HCT116 (cell line): ENCODE data around the gene OR6T1. TPM values are rescaled to one million over a fixed set of nuclear protein-coding genes. Genes with fewer than 3 reads are reported as not detected.

Source experiments
- ATAC-seq: fragments of 200-7000 bp; cut with Tn5 transposase; 2 replicates; pipeline ENCODE4 v1.9.1; 2020; ENCODE audit warnings: mild to moderate bottlenecking, moderate library complexity
- BruUV-seq: library from RNA; stranded (reverse); fragments of 400-500 nt; replicated peaks from 2 replicates; lab custom pipeline; 2021; lab: Mats Ljungman, UMichigan
- CTCF ChIA-PET: fragments of 300-600 bp; sonication (Branson Sonifier 250); formaldehyde crosslinking; loops from one replicate; lab custom pipeline; 2021; ENCODE audit warnings: antibody characterized with exemption; lab: Charles Lee
- POLR2A ChIA-PET: fragments of 300-600, 350-600 bp; sonication (Branson Sonifier 250); formaldehyde crosslinking; loops from one replicate; lab custom pipeline; 2021; ENCODE audit warnings: antibody characterized with exemption; lab: Charles Lee
- RAD21 ChIA-PET, 2 experiments: fragments of 300-600 bp; sonication (Branson Sonifier 250); formaldehyde crosslinking; loops; one replicate each; lab custom pipeline; 2023; ENCODE audit warnings: low total read pairs in 2 of 2; ENCODE audit not compliant: uncharacterized antibody in 2 of 2, unreplicated experiment in 2 of 2, low non-redundant PET in 1 of 2; lab: Charles Lee
- DNase-seq: peaks from one replicate; pipeline ENCODE4 v3.0.0-alpha.2; 2010; ENCODE audit warnings: low read depth, low spot score
- H2AFZ ChIP-seq: fragments of 200-600 bp; shearing (Covaris generic), sonication (generic); 2 replicates; pipeline ENCODE4 v1.6.1; 2017; ENCODE audit warnings: low read depth, mixed run types, mixed read lengths, antibody characterized with exemption, low read length; ENCODE audit not compliant: poor library complexity, severe bottlenecking
- H3K27ac ChIP-seq: 2 replicates; pipeline ENCODE4 v1.5.1; 2012; ENCODE audit warnings: low read depth, low read length
- H3K27me3 ChIP-seq: fragments of 200-600 bp; sonication (generic); 2 replicates; pipeline ENCODE4 v1.6.1; 2016; ENCODE audit warnings: mixed run types, low read length, mixed read lengths; ENCODE audit not compliant: insufficient read depth
- H3K36me3 ChIP-seq, 2 experiments: fragments of 200-500 bp in 1 of 2; fragments of 200-600 bp in 1 of 2; sonication (Bioruptor generic) in 1 of 2; sonication (generic) in 1 of 2; 2 replicates each; pipeline versions ENCODE4 v1.5.1 to v1.6.1; 2014 to 2016; ENCODE audit warnings: low read length in 2 of 2, inconsistent platforms in 1 of 2, mixed read lengths in 1 of 2, mixed run types in 1 of 2; ENCODE audit not compliant: insufficient read depth in 2 of 2, control insufficient read depth in 1 of 2
- H3K4me1 ChIP-seq, 2 experiments: fragments of 200-600 bp in 1 of 2; sonication (generic) in 1 of 2; 2 replicates each; pipeline versions ENCODE4 v1.5.1 to v1.6.1; 2012 to 2017; ENCODE audit warnings: low read length in 2 of 2, inconsistent platforms in 1 of 2, mild to moderate bottlenecking in 1 of 2, mixed read lengths in 1 of 2, mixed run types in 1 of 2, moderate library complexity in 1 of 2; ENCODE audit not compliant: insufficient read depth in 2 of 2, control insufficient read depth in 1 of 2
- H3K4me2 ChIP-seq: fragments of 200-600 bp; sonication (generic); 2 replicates; pipeline ENCODE4 v1.6.1; 2017; ENCODE audit warnings: mixed run types, low read length, mixed read lengths
- H3K4me3 ChIP-seq, 2 experiments: fragments of 200-600 bp in 1 of 2; sonication (generic) in 1 of 2; replicated peaks in 1 of 2; 2 replicates each; pipeline ENCODE4 v1.5.1; 2011 to 2016; ENCODE audit warnings: low read length in 2 of 2, control low read depth in 1 of 2, low read depth in 1 of 2, mild to moderate bottlenecking in 1 of 2, mixed read lengths in 1 of 2, mixed run types in 1 of 2
- H3K79me2 ChIP-seq: fragments of 200-600 bp; sonication (generic); 2 replicates; pipeline ENCODE4 v1.6.1; 2017; ENCODE audit warnings: mild to moderate bottlenecking, mixed run types, low read length, moderate library complexity, mixed read lengths; ENCODE audit not compliant: insufficient read depth
- H3K9ac ChIP-seq: fragments of 200-600 bp; sonication (generic); 2 replicates; pipeline ENCODE4 v1.6.1; 2016; ENCODE audit warnings: low read length, mixed read lengths
- H3K9me2 ChIP-seq: fragments of 200-600 bp; sonication (generic), shearing (Covaris generic); 2 replicates; pipeline ENCODE4 v1.6.1; 2017; ENCODE audit warnings: mixed run types, mild to moderate bottlenecking, moderate library complexity; ENCODE audit not compliant: insufficient read depth
- H3K9me3 ChIP-seq, 2 experiments: fragments of 200-500 bp in 1 of 2; fragments of 200-600 bp in 1 of 2; sonication (Bioruptor generic) in 1 of 2; sonication (generic) in 1 of 2; 2 replicates each; pipeline ENCODE4 v1.6.1; 2014 to 2017; ENCODE audit warnings: low read length in 2 of 2, mixed read lengths in 2 of 2, inconsistent platforms in 1 of 2, low read depth in 1 of 2, mild to moderate bottlenecking in 1 of 2, mixed run types in 1 of 2, moderate library complexity in 1 of 2; ENCODE audit not compliant: control insufficient read depth in 1 of 2, insufficient read depth in 1 of 2
- H4K20me1 ChIP-seq: fragments of 200-600 bp; sonication (generic), shearing (Covaris generic); 2 replicates; pipeline ENCODE4 v1.6.1; 2017; ENCODE audit warnings: mixed run types, mild to moderate bottlenecking, moderate library complexity; ENCODE audit not compliant: insufficient read depth
- CBX3 ChIP-seq: IDR thresholded peaks from 2 replicates; pipeline ENCODE4 v1.6.1; 2012; ENCODE audit warnings: low read depth
- CEBPB ChIP-seq: IDR thresholded peaks from 2 replicates; pipeline ENCODE4 v1.6.1; 2012; ENCODE audit warnings: low read depth
- EGR1 ChIP-seq: IDR thresholded peaks from 2 replicates; pipeline ENCODE4 v1.6.1; 2012; ENCODE audit warnings: low read depth
- ELF1 ChIP-seq: IDR thresholded peaks from 2 replicates; pipeline ENCODE4 v1.6.1; 2012; ENCODE audit warnings: low read depth, borderline replicate concordance
- EZH2 ChIP-seq: fragments of 200-600 bp; sonication (generic); IDR thresholded peaks from 2 replicates; pipeline ENCODE4 v1.6.1; 2017; ENCODE audit warnings: antibody characterized with exemption, mixed run types
- JUND ChIP-seq: IDR thresholded peaks from 2 replicates; pipeline ENCODE4 v1.6.1; 2012
- POLR2AphosphoS5 ChIP-seq: IDR thresholded peaks from 2 replicates; pipeline ENCODE4 v1.6.1; 2011; ENCODE audit warnings: mild to moderate bottlenecking, low read depth, low read length, moderate library complexity
- SP1 ChIP-seq: IDR thresholded peaks from 2 replicates; pipeline ENCODE4 v1.6.1; 2012; ENCODE audit warnings: low read depth
- intact Hi-C: fragments of 100-400 bp; cut with micrococcal nuclease; formaldehyde crosslinking; loops from 2 replicates; pipeline ENCODE4 v1.10.0; 2022
- total RNA-seq: library from RNA; stranded (reverse); gene quantifications from one replicate; pipeline ENCODE4 v1.2.1, GENCODE V29; 2021; ENCODE audit not compliant: unreplicated experiment
- TF ChIP-seq, protein P1 (sequence below), 3 experiments: fragments of 200-600 bp in 1 of 3; sonication (generic) in 1 of 3; IDR thresholded peaks in 2 of 3; conservative IDR thresholded peaks in 1 of 3; 2 replicates each; pipeline ENCODE4 v1.5.1; 2012 to 2017; ENCODE audit warnings: low read depth in 2 of 3, low read length in 2 of 3, antibody characterized with exemption in 1 of 3, borderline replicate concordance in 1 of 3, control low read depth in 1 of 3, mild to moderate bottlenecking in 1 of 3, mixed read lengths in 1 of 3, mixed run types in 1 of 3, moderate library complexity in 1 of 3; ENCODE audit not compliant: insufficient read depth in 1 of 3
- TF ChIP-seq, protein P2 (sequence below): IDR thresholded peaks from 2 replicates; pipeline ENCODE4 v1.6.1; 2012
- TF ChIP-seq, protein P3 (sequence below): IDR thresholded peaks from 2 replicates; pipeline ENCODE4 v1.6.1; 2011; ENCODE audit warnings: mild to moderate bottlenecking, low read length, moderate library complexity; ENCODE audit not compliant: insufficient replicate concordance; ENCODE audit errors: extremely low read depth
- TF ChIP-seq, protein P4 (sequence below): IDR thresholded peaks from 2 replicates; pipeline ENCODE4 v1.6.1; 2012; ENCODE audit warnings: low read depth

Gene OR6T1
- total RNA-seq, 1 experiment from 2014 or later = not detected

DNA sequence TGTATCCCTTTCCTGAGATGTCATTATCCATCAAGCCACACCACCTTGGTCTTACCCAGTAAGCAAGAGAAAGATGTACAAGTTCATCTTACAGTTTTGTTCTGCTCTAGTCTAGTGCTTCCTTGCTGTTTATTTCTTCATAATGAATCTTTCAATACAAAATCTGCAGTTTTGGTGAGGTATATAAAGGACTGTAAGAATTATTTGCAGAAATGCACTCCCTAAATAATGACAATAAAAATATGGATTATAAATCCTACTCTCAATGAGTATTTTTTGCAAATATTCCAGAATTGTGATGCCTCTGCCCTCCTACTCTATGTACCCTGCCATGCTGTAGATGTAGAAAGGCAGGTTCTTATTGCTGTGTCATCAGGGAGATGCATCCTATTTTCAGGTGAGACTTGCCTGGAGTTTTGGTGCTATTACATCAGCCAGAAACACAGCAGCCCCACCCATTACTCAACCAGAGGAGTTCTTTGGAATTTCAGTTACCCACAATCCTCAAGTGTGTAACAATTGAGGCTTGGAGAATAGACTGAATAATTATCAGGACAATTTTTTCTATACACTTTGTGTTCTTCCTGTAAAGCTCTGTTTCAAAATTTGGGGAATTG is 34.2 kb upstream of the OR6T1 start, which contains the start of gene OR10S1:
OR10S1 (minus strand) TSS at position 51 of the 617 bp plus-strand sequence. CDS start 117 bp downstream, outside the sequence.
- no peak for ATAC-seq
- CTCF ChIA-PET = no interaction called here
- no peak within 1 kb of the TSS for H3K9ac ChIP-seq
- H3K27ac ChIP-seq = no peak within 1 kb of the TSS
- POLR2A ChIA-PET = no interaction called here
- DNase-seq = peak; percentile 48
- no peaks in the 10 kb centered on the region for H3K27me3 ChIP-seq
- H3K4me1 ChIP-seq = no peaks in the 10 kb centered on the region
- no peaks in the 10 kb centered on the region for H3K9me2 ChIP-seq
- no peak within 1 kb of the TSS for H3K4me3 ChIP-seq
- no TSS peak for BruUV-seq
- H3K79me2 ChIP-seq = no peaks in the 10 kb centered on the region
- H2AFZ ChIP-seq = no peak within 1 kb of the TSS
- no peak within 1 kb of the TSS for H3K4me2 ChIP-seq
- H3K9me3 ChIP-seq = no peaks in the 10 kb centered on the region
- no peaks in the 10 kb centered on the region for H4K20me1 ChIP-seq
- intact Hi-C loops = no loop called here
- H3K36me3 ChIP-seq = no peaks in the 10 kb centered on the region
- RAD21 ChIA-PET = no interaction called here
- TF ChIP-seq, protein P1, sequence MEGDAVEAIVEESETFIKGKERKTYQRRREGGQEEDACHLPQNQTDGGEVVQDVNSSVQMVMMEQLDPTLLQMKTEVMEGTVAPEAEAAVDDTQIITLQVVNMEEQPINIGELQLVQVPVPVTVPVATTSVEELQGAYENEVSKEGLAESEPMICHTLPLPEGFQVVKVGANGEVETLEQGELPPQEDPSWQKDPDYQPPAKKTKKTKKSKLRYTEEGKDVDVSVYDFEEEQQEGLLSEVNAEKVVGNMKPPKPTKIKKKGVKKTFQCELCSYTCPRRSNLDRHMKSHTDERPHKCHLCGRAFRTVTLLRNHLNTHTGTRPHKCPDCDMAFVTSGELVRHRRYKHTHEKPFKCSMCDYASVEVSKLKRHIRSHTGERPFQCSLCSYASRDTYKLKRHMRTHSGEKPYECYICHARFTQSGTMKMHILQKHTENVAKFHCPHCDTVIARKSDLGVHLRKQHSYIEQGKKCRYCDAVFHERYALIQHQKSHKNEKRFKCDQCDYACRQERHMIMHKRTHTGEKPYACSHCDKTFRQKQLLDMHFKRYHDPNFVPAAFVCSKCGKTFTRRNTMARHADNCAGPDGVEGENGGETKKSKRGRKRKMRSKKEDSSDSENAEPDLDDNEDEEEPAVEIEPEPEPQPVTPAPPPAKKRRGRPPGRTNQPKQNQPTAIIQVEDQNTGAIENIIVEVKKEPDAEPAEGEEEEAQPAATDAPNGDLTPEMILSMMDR (IDR thresholded peaks at IDR 0.05 in 2 of 3, conservative IDR thresholded peaks at IDR 0.05 in 1 of 3; ENCODE audit: borderline replicate concordance in 1 of 3, insufficient read depth in 1 of 3, low read depth in 2 of 3, low read length in 2 of 3) = no peak
- TF ChIP-seq POLR2AphosphoS5 (peak; percentile 42; the same call in 1 of the 2 replicates), CBX3 (peak; percentile 47; the same call in 1 of the 2 replicates), EZH2 (no peak), JUND (0 out of 2 replicates have a peak, but pooled peaks have one; percentile 18), ELF1 (no peak), EGR1 (no peak), SP1 (peak; percentile 52; the same call in 1 of the 2 replicates), CEBPB (peak; percentile 89)
- TF ChIP-seq, protein P2, sequence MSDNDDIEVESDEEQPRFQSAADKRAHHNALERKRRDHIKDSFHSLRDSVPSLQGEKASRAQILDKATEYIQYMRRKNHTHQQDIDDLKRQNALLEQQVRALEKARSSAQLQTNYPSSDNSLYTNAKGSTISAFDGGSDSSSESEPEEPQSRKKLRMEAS = no peak; the same call in 1 of the 2 replicates
- TF ChIP-seq, protein P3, sequence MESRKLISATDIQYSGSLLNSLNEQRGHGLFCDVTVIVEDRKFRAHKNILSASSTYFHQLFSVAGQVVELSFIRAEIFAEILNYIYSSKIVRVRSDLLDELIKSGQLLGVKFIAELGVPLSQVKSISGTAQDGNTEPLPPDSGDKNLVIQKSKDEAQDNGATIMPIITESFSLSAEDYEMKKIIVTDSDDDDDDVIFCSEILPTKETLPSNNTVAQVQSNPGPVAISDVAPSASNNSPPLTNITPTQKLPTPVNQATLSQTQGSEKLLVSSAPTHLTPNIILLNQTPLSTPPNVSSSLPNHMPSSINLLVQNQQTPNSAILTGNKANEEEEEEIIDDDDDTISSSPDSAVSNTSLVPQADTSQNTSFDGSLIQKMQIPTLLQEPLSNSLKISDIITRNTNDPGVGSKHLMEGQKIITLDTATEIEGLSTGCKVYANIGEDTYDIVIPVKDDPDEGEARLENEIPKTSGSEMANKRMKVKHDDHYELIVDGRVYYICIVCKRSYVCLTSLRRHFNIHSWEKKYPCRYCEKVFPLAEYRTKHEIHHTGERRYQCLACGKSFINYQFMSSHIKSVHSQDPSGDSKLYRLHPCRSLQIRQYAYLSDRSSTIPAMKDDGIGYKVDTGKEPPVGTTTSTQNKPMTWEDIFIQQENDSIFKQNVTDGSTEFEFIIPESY = no peak
- TF ChIP-seq, protein P4, sequence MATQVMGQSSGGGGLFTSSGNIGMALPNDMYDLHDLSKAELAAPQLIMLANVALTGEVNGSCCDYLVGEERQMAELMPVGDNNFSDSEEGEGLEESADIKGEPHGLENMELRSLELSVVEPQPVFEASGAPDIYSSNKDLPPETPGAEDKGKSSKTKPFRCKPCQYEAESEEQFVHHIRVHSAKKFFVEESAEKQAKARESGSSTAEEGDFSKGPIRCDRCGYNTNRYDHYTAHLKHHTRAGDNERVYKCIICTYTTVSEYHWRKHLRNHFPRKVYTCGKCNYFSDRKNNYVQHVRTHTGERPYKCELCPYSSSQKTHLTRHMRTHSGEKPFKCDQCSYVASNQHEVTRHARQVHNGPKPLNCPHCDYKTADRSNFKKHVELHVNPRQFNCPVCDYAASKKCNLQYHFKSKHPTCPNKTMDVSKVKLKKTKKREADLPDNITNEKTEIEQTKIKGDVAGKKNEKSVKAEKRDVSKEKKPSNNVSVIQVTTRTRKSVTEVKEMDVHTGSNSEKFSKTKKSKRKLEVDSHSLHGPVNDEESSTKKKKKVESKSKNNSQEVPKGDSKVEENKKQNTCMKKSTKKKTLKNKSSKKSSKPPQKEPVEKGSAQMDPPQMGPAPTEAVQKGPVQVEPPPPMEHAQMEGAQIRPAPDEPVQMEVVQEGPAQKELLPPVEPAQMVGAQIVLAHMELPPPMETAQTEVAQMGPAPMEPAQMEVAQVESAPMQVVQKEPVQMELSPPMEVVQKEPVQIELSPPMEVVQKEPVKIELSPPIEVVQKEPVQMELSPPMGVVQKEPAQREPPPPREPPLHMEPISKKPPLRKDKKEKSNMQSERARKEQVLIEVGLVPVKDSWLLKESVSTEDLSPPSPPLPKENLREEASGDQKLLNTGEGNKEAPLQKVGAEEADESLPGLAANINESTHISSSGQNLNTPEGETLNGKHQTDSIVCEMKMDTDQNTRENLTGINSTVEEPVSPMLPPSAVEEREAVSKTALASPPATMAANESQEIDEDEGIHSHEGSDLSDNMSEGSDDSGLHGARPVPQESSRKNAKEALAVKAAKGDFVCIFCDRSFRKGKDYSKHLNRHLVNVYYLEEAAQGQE = no peak
